AG20443 (cell line): ENCODE measurements around the gene TLE2.
"Not testable (repeated sequence)": the region's sequence is repeated elsewhere in the genome, so short reads cannot be mapped to it uniquely, and the experiment has no call there.

Experiments used
- DNase-seq: peaks from one replicate; pipeline ENCODE4 v3.0.0; 2012; ENCODE audit warnings: low spot score, mixed read lengths

The TLE2 gene

DNA sequence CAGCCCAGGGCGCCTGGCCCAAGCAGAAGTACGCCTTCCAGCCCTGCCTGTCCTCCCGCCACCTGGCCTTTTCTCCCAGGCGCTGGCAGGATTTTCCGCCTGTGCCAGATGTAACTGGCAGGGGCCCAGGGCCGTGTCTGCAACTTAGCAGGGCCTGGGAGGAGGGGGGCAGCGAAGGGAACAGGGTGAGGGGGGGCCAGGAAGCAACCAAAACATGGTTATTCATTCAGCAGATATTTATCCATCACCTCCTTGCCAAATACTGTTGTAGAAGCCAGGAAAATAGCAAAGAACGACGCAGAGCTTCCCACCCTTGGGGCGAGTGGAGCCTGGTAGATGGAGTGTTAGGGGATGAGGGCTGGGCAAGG is 46.1 kb downstream of the TLE2 start:
- DNase-seq, result peak; percentile 91

DNA sequence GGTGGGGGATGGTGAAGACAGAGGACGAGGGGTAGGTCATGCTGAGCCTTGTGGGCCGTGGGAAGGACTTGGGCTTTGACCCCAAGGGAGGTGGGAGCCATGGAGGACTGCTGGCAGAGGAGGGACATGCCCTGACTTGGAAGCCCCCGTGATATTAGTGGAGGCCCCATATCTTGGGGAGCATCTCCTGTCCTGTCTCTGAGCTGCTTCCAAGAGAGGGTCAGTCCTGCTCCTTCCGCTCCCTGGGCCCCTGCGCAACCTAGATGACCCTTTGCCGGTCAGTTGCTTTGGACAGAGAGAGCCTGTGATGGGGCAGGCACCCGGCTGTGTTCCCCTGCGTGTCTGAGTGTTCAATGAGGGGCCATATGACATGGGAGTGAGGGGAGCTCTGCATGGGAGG is 46.5 kb downstream of the TLE2 start:
- DNase-seq, result no peak

DNA sequence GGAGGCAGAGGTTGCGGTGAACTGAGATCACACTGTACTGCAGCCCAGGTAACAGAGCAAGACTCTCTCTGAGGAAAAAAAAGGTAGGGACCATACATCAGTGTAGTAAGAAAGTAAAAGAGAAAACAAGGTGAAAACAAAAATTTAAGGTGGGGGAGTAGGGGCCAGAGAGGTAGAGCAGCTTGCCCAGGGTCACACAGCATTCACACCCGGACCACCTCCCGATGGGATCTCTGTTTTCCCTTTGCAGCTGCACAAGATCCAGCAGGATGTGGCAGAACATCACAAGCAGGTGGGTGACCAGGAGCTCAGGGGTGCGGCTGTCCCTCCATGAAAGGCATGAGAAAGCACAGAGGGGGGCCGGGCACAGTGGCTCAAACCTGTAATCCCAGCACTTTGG is 47.2 kb downstream of the TLE2 start:
- DNase-seq, result no peak

DNA sequence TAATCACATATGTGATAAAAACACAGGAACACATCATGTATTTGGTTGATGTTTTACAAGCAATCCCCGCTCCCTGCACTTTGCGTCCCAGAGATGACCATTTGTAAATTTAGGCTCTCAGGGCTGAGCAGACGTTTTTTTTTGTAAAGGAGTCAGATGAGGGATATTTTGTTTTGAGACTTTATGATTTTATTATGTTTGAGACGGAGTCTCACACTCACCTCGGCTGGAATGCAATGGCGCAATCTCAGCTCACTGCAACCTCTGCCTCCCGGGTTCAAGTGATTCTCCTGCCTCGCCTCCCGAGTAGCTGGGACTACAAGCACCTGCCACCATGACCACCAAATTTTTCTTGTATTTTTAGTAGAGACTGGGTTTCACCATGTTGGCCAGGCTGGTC is 50.3 kb downstream of the TLE2 start:
- no peak for DNase-seq

DNA sequence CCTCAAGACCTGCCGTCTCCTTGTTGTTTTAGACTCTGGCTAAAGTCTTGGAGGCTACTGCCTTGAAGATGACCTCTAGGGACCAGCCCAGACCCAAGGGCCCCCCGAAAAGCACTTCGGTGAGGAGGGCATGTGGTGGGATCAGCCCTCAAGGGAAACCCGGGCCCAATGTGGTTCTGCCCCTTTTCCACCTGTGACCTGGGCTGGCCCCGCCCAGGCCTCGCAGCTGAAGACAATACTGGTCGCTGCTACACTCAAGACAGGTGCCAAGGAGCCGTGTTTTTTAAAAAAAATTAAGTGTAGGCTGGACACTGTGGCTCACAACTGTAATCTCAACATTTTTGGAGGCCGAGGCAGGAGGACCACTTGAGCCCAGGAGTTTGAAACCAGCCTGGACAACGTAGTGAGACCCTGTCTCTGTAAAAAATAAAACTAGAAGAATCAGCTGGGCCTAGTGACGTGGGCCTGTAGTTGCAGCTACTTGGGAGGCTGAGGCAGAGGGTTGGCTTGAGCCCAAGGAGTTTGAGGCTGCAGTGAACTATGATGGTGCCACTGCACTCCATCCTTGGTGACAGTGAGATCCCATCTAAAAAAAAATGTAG is 50.8 kb downstream of the TLE2 start:
- DNase-seq, result no peak

DNA sequence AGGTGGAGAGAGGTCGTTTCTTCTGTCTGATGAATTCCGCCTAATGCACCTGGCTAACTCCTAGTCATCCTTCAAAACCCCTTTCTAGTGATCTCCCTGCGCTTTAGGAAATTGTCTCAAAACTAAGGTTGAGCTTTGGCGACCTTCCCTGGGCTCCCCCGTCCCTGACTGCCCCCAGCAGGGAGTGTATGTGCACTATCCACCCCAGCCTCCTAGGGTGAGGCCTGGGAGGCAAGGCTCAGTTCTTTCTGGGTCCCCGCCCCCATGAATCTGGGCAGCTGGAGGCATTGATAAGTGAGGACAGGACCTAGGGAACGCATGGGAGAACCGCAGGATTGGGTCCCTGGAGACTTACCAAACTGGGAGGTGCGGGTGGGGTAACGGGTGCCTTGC is 51.3 kb downstream of the TLE2 start:
- DNase-seq, result no peak

DNA sequence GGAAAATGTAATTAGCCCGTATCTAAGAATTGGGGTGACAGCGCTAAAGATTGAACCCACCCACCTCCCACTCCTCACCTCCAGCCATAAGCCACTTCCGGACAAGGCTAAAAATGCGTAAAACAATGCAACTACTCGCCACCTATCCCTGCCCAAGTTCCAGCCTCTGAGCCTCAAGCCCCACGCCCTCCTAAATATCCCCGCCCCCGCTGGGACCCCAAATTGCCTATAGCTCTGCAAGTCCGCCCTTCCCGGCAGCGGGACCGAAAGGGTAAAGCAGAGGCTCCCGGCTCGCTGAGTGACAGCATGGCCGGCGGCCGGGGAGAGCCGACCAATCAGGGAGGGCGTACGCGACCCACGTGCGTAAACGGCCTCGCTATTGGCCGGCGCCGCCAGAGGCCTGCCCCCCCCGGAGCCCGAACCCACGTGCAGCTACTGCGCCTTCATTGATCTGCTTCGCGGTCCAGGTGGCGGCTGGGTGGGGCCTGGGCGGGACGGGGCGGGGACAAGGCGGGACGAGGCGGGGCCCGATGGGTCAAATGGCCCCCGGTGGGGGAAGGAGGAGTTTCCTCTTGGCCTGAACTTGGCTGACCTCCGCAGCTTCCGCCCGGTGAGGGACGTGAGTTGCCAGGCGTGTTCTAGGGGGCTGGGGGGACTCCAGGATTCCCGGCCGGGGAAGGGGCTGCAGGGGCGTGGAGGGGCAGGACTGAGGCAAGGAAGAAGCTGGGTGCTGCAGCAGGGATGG is 51.9 kb downstream of the TLE2 start, which contains the start of gene TLE6:
Gene TLE6 (plus strand): TSS at position 564 of the 745 bp plus-strand sequence. CDS start 670 bp downstream, outside the sequence.
- DNase-seq, result peak; percentile 99

DNA sequence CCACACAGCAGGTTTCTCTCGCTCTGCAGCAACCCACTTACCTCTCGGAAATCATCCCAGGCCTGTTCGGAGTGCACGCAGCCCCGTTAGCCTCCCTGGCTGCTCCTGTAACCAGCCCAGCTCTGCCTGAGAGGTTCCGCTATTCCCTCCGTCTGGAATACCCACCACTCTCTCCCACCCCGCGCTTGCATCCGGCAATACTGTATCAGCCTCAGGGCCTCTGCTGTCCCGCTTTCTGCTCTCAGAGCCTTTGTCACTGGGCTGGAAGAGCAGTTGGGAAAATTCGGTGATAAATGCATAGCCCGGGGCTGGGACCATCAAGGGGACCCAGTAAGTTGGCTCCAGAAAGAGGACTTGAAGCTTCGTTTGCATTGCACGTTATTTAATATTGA is 52.5 kb downstream of the TLE2 start:
- DNase-seq, result no peak

DNA sequence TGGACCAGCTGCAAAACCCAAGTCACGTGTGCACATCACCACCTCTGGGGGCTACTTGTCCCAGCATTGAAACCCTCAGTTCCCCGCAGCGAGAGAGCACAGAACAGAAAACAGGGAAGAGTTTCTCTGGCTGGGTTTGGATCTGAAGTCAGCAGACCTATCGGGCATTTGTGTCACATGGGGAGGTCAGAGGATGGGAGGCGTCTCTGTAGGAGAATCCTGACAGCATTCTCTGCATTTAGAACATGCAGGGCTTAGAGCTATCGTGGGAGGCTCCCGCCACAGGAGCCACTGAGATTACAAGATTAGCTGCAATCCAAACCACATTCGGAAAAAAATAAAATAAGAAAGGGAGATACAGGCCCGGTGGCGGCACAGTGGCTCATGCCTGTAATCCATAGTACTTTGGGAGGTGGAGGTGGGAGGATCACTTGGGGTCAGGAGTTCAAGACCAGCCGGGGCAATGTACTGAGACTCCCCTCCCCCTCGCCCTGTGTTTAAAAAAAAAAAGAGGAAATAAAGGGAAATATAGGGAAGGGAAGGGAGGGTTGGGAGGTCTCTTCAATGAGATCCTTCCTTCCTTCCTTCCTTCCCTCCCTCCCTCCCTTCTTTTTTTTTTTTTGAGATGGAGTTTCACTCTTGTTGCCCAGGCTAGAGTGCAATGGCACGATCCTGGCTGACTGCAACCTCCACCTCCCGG is 54.6 kb downstream of the TLE2 start:
- DNase-seq, result peak; percentile 21

DNA sequence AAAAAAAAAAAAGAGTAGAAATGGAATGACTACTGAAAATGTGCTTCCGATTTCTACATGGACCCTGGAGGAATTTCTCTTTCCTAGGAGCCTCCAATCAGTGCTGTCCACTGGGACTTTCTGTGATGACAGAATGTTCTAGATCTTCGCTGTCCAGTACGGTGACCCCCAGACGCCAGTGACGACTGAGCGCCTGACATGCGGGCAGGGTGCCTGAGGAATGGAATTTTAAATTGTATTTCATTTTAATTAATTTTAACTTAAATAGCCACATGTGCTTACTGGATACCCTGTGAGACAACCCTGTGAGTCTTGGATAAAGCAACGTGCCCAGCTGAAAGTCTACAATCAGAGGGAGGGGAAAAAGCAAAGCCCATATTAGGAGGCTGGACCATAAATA is 55.9 kb downstream of the TLE2 start:
- no peak for DNase-seq

DNA sequence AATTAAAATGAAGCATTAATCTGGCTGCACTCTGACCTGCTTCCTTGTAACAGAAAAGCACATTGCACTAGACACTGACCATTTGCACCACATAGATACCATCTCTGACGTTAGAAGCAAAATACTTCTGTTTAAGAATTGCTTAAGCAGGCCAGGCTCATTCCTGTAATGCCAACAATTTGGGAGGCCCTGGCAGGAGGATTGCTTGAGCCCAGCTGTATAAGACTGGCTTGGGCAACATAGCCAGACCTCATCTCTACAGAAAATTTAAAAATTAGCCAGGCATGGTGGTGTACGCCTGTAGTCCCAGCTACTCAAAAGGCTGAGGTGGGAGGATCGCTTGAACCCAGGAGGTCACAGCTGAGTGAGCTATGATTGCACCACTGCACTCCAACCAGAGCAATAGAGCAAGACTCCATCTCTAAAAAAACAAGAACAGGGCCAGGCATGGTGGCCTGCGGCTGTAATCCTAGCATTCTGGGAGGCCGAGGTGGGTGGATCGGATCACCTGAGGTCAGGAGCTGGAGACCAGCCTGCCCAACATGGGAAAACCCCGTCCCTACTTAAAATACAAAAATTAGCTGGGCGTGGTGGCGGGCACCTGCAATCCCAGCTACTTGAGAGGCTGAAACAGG is 58.8 kb downstream of the TLE2 start:
- no peak for DNase-seq

DNA sequence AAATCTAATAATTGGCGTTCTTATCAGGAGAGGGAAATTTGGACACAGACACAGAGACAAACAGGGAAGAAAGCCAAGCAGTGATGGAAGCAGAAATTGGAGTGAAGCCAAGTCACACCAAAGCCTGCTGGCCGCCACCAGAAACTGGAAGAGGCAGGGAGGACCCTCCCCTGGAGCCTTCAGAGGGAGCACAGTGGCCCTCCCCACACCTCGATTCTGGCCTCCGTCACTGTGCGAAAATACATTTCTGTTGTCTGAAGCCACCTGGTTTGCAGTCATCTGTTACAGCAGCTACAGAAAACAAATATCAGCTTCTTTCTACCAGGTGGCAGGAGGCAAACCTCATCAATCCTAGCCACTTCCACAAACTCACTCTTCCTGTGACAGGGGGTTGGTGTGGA is 60.0 kb downstream of the TLE2 start:
- no peak for DNase-seq

DNA sequence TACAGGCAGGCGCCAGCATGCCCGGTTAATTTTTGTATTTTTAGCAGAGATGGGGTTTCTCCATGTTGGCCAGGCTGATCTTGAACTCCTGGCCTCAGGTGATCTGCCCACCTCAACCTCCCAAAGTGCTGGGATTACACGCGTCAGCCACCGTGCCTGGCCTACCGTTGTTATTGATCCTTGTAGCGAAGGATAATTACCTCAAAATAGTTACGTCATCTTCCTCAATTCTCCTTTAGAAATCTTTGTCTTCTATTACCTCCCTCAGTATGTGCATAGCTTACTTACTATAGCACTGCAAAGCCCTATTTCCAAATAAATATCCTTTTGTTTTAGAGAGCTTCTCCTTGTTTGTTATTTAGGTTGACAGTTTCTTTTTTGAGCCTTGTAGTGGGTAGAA is 61.1 kb downstream of the TLE2 start:
- no peak for DNase-seq

DNA sequence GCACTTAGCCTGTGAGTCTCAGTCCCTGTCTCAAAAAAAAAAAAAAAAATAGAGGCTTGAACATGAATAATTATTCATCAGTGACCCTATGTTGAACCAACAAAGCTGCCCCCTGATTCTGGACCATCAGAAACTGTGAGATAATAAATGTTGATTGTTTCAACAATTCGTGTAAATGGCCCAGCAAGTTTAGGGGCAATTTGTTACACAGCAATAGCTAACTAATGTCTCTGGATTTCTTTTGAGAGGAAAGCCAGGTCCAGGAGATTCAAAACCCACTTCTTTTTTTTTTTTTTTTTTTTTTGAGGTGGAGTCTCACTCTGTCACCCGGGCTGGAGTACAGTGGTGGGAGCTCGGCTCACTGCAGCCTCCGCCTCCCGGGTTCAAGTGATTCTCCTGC is 64.2 kb downstream of the TLE2 start:
- DNase-seq, result no peak

DNA sequence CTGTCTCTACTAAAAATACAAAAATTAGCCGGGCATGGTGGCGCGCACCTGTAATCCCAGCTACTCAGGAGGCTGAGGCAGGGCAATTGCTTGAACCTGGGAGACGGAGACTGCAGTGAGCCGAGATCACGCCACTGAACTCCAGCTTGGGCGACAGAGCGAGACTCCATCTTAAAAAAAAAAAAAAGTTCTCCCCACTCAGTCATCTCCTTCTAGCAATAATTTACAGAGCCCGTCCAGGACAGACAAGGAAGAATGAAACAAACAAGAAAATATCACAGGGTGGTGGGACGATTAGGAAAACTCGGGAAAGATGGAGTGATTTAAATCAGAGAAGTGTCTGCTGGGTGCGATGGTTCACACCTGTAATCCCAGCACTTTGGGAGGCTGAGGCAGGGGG is 65.4 kb downstream of the TLE2 start:
- DNase-seq, result not testable (repeated sequence)

DNA sequence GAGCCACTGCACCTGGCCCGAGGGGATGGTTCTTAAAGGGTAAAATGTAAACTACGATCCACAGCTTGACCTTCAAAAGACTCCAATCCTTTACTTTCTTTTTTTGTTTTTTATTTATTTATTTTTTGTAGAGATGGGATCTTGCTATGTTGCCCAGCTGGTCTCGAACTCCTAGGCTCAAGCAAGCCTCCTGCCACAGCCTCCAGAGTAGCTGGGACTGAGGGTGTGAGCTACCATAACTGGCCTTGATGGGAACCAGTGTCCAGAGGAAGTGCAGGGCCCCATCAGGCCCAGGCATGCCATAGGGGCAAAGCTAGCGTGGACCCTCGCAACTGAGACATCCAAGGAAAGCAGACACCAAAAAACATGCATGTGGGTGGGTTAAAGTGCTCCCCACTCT is 66.0 kb downstream of the TLE2 start:
- DNase-seq, result no peak

DNA sequence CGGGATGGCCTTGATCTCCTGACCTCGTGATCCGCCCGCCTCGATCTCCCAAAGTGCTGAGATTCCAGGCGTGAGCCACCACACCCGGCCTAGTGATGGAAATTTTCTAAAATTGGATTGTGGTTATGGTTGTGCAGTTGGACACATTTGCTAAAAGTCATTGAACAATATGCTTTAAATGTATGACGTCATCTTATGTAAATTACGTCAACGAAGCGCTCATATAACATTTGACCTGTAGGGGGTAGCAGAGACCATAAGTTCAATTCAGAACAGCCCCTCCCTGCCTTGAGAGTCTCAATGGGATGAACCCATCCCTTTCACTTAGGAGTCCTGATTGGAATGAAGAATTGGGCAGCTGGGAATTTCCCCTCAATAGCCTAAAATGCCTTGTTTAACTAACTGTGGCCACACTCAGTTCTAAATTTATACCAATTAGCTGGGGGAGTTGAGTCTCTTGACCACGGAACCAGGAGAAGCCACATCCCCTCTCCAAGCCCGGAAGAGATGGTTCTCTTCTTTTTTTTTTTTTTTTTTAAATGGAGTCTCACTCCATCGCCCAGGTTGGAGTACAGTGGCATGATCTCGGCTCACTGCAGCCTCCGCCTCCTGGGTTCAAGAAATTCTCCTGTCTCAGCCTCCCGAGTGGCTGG is 66.9 kb downstream of the TLE2 start:
- DNase-seq, result peak; percentile 63

DNA sequence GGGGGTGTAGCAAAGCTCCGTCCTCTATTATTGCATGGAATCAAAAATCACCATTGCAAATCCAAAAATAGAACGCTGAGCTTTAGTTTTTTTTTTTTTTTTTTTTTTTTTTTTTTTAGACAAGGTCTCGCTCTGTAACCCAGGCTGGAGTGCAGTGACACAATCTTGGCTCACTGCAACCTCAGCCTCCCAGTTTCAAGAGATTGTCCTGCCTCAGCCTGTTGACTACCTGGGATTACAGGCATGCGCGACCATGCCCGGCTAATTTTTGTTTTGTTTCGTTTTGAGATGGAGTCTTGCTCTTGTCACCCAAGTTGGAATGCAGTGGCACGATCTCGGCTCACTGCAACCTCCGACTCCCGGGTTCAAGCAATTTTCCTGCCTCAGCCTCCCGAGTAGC is 69.0 kb downstream of the TLE2 start:
- DNase-seq, result no peak

DNA sequence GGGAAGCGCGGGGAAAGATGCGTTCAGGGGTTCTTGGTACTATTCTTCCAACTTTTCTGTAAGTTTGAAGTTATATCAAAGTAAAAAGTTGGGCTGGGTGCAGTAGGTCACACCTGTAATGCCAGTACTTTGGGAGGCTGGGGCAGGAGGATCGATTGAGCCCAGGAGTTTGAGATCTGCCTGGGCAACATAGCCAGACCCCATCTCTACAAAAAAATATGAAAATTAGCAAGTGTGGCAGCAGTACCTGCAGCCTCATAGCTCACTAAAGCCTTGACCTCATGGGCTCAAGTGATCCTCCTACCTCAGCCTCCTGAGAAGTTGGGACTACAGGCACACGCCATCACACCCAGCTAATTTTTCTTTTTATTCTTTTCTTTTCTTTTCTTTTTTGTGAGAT is 71.9 kb downstream of the TLE2 start:
- DNase-seq, result no peak

DNA sequence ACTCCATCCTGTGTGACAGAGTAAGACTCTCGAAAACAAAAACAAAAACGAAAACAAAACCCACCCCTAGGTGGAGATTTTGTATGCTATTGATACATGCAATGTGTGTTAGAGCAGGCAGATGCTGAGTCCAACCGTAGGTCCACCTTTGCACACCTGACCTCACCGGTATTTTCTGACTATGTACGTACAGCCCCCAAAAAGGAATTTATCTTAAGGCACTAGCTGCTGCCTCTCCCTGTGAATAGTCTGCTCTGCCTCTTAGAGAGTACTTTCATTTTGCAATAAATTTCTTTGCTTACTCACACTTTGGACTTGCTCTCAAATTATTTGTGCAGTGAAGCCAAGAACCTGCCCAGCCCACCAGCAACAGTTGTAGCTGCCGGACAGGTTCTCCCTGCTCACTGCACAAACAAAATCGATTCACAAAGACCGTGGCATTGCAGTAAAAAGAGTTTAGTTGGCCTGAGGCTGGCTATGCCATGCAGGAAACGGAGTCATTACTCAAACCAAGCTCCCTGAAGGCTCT is 76.1 kb downstream of the TLE2 start:
- peak; percentile 39 for DNase-seq

DNA sequence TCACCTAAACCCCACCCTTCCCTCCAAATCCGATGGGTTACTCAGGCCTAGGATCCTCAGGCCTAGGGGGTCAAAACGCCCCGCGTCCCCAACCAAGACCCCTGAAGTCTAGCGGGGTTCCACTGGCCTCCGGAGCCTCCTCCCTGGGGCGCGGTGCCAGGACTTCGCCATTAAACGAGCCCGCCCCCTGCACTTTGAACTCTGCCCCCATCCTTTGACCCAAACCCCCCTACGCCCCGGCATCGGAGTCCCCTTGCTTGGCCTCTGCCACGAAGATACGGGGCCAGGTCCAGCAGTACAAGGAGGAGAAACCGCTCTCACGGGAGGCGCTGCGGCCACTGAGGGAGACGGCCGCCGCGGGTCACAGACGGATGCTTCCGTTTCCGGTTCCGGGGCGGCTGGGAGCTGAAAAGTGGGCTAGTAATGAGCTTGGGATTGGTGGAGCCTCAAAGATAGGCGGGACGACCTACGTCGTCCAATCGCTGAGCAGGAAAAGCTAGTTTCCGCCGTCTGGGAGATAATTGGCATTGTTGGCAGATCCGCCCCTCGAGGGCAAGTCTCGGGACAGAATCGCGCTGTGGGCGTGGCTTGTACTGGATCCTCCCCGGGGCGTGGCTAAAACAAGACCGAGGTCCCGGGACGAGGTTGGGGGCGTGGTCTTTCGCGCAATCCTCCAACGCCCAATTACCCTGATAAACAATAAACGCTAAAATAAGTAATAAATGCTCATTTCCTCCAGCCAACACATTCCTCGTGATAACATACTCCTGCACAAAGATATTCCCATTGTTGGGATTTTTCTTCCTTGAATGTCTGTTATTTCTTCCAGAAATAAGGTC is 78.6 kb downstream of the TLE2 start:
- peak; percentile 98 for DNase-seq
